Endothelial cell of umbilical vein (primary cell): ENCODE data around the gene PKMYT1. TPM values are rescaled to one million over a fixed set of nuclear protein-coding genes. Genes with fewer than 3 reads are reported as not detected.

Experiments
- BruUV-seq: library from RNA; stranded (reverse); fragments of 400-500 nt; replicated peaks from 2 replicates; lab custom pipeline; 2021; lab: Mats Ljungman, UMichigan
- CTCF ChIA-PET: fragments of 300-600, 350-600 bp; sonication (Branson Sonifier 250); formaldehyde crosslinking; loops from one replicate; lab custom pipeline; 2021; ENCODE audit warnings: antibody characterized with exemption, inconsistent platforms; lab: Charles Lee
- POLR2A ChIA-PET: fragments of 300-600, 350-600 bp; sonication (Branson Sonifier 250); formaldehyde crosslinking; loops from one replicate; lab custom pipeline; 2021; ENCODE audit warnings: antibody characterized with exemption, inconsistent platforms; lab: Charles Lee
- DNase-seq: peaks from one replicate; pipeline ENCODE4 v3.0.0-alpha.2; 2011; ENCODE audit warnings: low read depth, low spot score
- FAIRE-seq: peaks from 2 replicates; lab custom pipeline; 2011; peaks lifted over from hg19 to GRCh38; lab: Jason Lieb, UNC
- H2AFZ ChIP-seq: 2 replicates; pipeline ENCODE4 v1.6.0; 2012; ENCODE audit warnings: low read depth, low read length, control low read depth, inconsistent platforms
- H3K27ac ChIP-seq: 2 replicates; pipeline ENCODE4 v1.5.1; 2011; ENCODE audit warnings: low read depth, mild to moderate bottlenecking, control low read depth, low read length, moderate library complexity; ENCODE audit not compliant: insufficient read depth
- H3K27me3 ChIP-seq, 2 experiments: 2 replicates each; pipeline versions ENCODE4 v1.6.0 to v1.6.1; 2011; ENCODE audit warnings: low read length in 2 of 2, mixed read lengths in 1 of 2; ENCODE audit not compliant: control insufficient read depth in 2 of 2, insufficient read depth in 2 of 2
- H3K36me3 ChIP-seq, 2 experiments: 2 replicates in 1 of 2; 3 replicates in 1 of 2; pipeline ENCODE4 v1.5.1; 2011; ENCODE audit warnings: low read length in 2 of 2, mild to moderate bottlenecking in 1 of 2, moderate library complexity in 1 of 2; ENCODE audit not compliant: control insufficient read depth in 2 of 2, insufficient read depth in 2 of 2; ENCODE audit errors: extremely low read depth in 1 of 2
- H3K4me1 ChIP-seq: 3 replicates; pipeline ENCODE4 v1.5.1; 2011; ENCODE audit warnings: mild to moderate bottlenecking, low read length; ENCODE audit not compliant: control insufficient read depth, insufficient read depth; ENCODE audit errors: extremely low read depth
- H3K4me2 ChIP-seq: 2 replicates; pipeline ENCODE4 v1.6.1; 2011; ENCODE audit warnings: low read length, control low read depth, mixed read lengths; ENCODE audit not compliant: insufficient read depth
- H3K4me3 ChIP-seq, 3 experiments: fragments of 200-600 bp in 1 of 3; sonication (generic), shearing (Covaris generic) in 1 of 3; replicated peaks in 1 of 3; 2 replicates each; pipeline ENCODE4 v1.5.1; 2011 to 2016; ENCODE audit warnings: control low read depth in 3 of 3, low read length in 3 of 3, mild to moderate bottlenecking in 2 of 3, inconsistent platforms in 1 of 3, low read depth in 1 of 3, moderate library complexity in 1 of 3; ENCODE audit not compliant: insufficient read depth in 1 of 3
- H3K79me2 ChIP-seq: 2 replicates; pipeline ENCODE4 v1.6.0; 2012; ENCODE audit warnings: low read length, inconsistent platforms; ENCODE audit not compliant: control insufficient read depth, insufficient read depth
- H3K9ac ChIP-seq: replicated peaks from 2 replicates; pipeline ENCODE3; 2011; ENCODE audit warnings: low read length, control low read depth; ENCODE audit not compliant: insufficient read depth; ENCODE audit errors: extremely low read depth
- H3K9me1 ChIP-seq: replicated peaks from 3 replicates; pipeline ENCODE4 v1.6.0; 2011; ENCODE audit warnings: mild to moderate bottlenecking, low read length; ENCODE audit not compliant: control insufficient read depth, insufficient read depth; ENCODE audit errors: extremely low read depth
- H3K9me3 ChIP-seq: replicated peaks from 2 replicates; pipeline ENCODE4 v1.5.1; 2012; ENCODE audit warnings: low read length, inconsistent platforms; ENCODE audit not compliant: control insufficient read depth, insufficient read depth
- H4K20me1 ChIP-seq: replicated peaks from 2 replicates; pipeline ENCODE3; 2011; ENCODE audit warnings: mild to moderate bottlenecking, low read length; ENCODE audit not compliant: control insufficient read depth, insufficient read depth; ENCODE audit errors: extremely low read depth
- CTCF ChIP-seq, 2 donors: IDR thresholded peaks; 1 replicate in 1 of 2; 2 replicates in 1 of 2; pipeline ENCODE4 v1.5.1; 2011; ENCODE audit warnings: low read length in 2 of 2, mild to moderate bottlenecking in 2 of 2, moderate library complexity in 2 of 2, control low read depth in 1 of 2, inconsistent platforms in 1 of 2, low read depth in 1 of 2; ENCODE audit not compliant: insufficient read depth in 1 of 2; ENCODE audit errors: extremely low read depth in 1 of 2
- EZH2 ChIP-seq: IDR thresholded peaks from 2 replicates; pipeline ENCODE4 v1.6.1; 2012; ENCODE audit warnings: borderline replicate concordance, low read depth, mild to moderate bottlenecking, moderate library complexity, low read length, inconsistent platforms; ENCODE audit not compliant: severe bottlenecking
- FOS ChIP-seq: IDR thresholded peaks from 2 replicates; pipeline ENCODE4 v1.6.1; 2011; ENCODE audit warnings: mild to moderate bottlenecking, low read length, moderate library complexity, borderline replicate concordance; ENCODE audit not compliant: insufficient read depth
- GATA2 ChIP-seq: IDR thresholded peaks from 2 replicates; pipeline ENCODE4 v1.7.0; 2011; ENCODE audit warnings: low read depth, mild to moderate bottlenecking, moderate library complexity, mixed read lengths, low read length; ENCODE audit not compliant: insufficient read length, insufficient read depth
- JUN ChIP-seq: IDR thresholded peaks from 2 replicates; pipeline ENCODE4 v1.6.1; 2011; ENCODE audit warnings: borderline replicate concordance, low read depth; ENCODE audit not compliant: insufficient read length, insufficient read depth
- MAX ChIP-seq: IDR thresholded peaks from 2 replicates; pipeline ENCODE4 v1.6.1; 2011; ENCODE audit not compliant: insufficient read depth, insufficient read length
- MYC ChIP-seq: IDR thresholded peaks from one replicate; pipeline ENCODE4 v1.6.1; 2011; ENCODE audit warnings: mild to moderate bottlenecking, low read depth, low read length
- POLR2A ChIP-seq: IDR thresholded peaks from 2 replicates; pipeline ENCODE4 v1.6.1; 2012; ENCODE audit warnings: low read depth, mild to moderate bottlenecking, control low read depth, low read length
- POLR2AphosphoS5 ChIP-seq: IDR thresholded peaks from 2 replicates; pipeline ENCODE4 v1.6.1; 2012; ENCODE audit warnings: low read depth, mild to moderate bottlenecking, control low read depth, low read length, moderate library complexity; ENCODE audit not compliant: insufficient read depth
- dilution Hi-C: fragments of 300-500 bp; cut with MboI; formaldehyde crosslinking; loops from one replicate; pipeline ENCODE4 v1.15.0; 2019; ENCODE audit warnings: low sequenced_read_pairs; ENCODE audit not compliant: extremely low pct_ligation_motif_present
- intact Hi-C: fragments of 100-400 bp; cut with micrococcal nuclease; formaldehyde crosslinking; loops from one replicate; pipeline ENCODE4 v1.10.0; 2022
- polyA plus RNA-seq, 4 experiments: library from polyadenylated mRNA; depleted of rRNA in 3 of 4; stranded (reverse) in 3 of 4; unstranded in 1 of 4; fragments of >200 nt; gene quantifications; 2 replicates each; pipeline versions ENCODE4 v1.2.1 to v1.2.3, GENCODE V29; 2011 to 2012; ENCODE audit warnings: missing spikeins in 1 of 4
- total RNA-seq: library from RNA; stranded (reverse); gene quantifications from 2 replicates; pipeline ENCODE4 v1.2.3, GENCODE V29; 2021

Gene PKMYT1
- total and polyA plus RNA-seq, 2 donors (not counting 3 experiments of a cell fraction or from before 2014, with no cell fraction given): 26.1 to 48.5 TPM

- TF ChIP-seq FOS (no peak), MYC (no peak), CTCF (IDR thresholded peaks at IDR 0.05; ENCODE audit: extremely low read depth in 1 of 2, insufficient read depth in 1 of 2, low read depth in 1 of 2, low read length in 2 of 2) (no peak), EZH2 (no peak), MAX (no peak), POLR2A (no peak), POLR2AphosphoS5 (no peak), JUN (no peak), GATA2 (no peak)
- peaks cover 0 to 5% of the 10 kb centered on the region in 2 experiments for H3K27me3 ChIP-seq
- no peaks in the 10 kb centered on the region for H4K20me1 ChIP-seq
- no peak overlapping the region for H3K4me3 ChIP-seq
- dilution Hi-C loops: no loop called here
- no peak overlapping the region for H3K9ac ChIP-seq
- H3K4me1 ChIP-seq: no peaks in the 10 kb centered on the region
- H3K4me2 ChIP-seq: no peak overlapping the region
- ChIA-PET POLR2A (no interaction called here), CTCF (no interaction called here)
- no TSS peak for BruUV-seq
- no peaks in the 10 kb centered on the region for H3K9me1 ChIP-seq
- no peak for DNase-seq
- intact Hi-C loops: no loop called here
- no peaks in the 10 kb centered on the region for H3K36me3 ChIP-seq
- H3K79me2 ChIP-seq: no peaks in the 10 kb centered on the region
- H3K9me3 ChIP-seq: no peaks in the 10 kb centered on the region
- H3K27ac ChIP-seq: no peak overlapping the region
- no peak for FAIRE-seq
- H2AFZ ChIP-seq: no peak overlapping the region
Measured at GRCh38 chr16:2990891-2991290, 10.6 kb upstream of the PKMYT1 start.
